AG09309 (cell line): Measurements from ENCODE around the gene PGF.

Experiments
- DNase-seq: peaks from one replicate; pipeline ENCODE4 v3.0.0-alpha.2; 2010; ENCODE audit warnings: low read depth
- H3K4me3 ChIP-seq: 2 replicates; pipeline ENCODE4 v1.5.1; 2011; ENCODE audit warnings: mild to moderate bottlenecking, low read depth, low read length, moderate library complexity; ENCODE audit not compliant: control insufficient read depth
- CTCF ChIP-seq: IDR thresholded peaks from 2 replicates; pipeline ENCODE4 v1.5.1; 2011; ENCODE audit warnings: mild to moderate bottlenecking, low read depth, low read length, inconsistent platforms; ENCODE audit not compliant: insufficient read depth, control insufficient read depth; ENCODE audit errors: missing control alignments

PGF gene

DNA sequence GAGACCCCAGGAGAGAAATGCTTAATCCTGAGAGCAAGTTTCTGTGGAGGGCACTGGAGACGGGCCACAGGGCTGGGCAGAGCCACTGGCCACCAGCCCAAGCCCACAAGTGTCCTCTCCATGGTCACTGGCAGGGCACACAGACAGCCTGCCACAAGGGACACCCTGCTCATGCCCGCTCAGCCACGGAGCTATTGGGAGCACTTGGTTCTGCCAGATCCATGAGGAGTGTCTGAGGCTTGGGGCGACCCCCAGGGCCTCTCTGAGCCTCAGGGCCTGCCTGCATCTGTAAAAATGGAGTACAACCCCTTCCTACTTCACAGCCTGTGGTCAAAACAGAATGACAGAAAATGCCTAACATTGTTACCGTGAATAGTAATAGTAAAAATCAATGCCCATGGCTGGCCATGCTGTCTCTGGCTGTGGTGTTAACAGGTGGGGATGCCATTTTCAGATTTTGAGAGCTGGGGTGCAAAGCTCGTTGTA, 3.2 kb downstream of the PGF start:
- no peak for DNase-seq
- TF ChIP-seq CTCF = no peak
- H3K4me3 ChIP-seq = no peak overlapping the region

DNA sequence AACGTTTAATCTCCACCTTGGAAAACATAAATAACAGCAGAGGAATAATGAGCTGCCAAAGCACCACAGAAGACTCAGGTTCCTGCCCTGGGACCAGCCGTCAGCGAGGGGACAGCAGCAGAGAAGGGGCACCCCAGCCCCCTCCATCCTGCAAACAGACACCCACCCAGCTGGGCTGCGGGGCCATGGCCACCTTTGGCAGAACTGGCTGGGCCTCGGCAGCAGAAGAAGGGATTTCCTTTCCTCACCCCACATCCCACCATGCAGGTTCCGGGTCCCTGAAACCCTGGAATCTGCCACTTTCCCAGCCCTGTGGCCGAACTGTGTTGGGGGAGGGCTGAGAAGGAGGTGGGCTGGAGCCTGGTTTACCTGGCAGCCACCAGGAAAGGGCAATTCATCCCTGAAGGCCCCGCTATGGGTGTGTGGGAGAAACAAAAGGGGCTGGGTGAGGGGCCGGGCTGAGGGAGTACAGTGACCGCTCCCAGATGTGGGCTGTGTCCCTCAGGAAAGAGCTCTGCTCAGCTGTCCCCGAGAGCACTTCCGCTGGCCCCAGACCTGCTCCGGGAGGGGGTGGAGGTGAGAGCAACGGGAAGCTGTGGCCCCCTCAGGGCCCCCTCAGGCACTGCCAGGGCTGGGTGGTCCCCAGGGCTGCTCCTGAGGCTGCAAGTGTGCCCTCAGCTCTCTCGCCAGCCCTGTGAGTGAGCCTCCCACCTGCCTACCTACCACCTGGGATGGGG, 3.8 kb downstream of the PGF start:
- TF ChIP-seq CTCF = no peak
- no peak overlapping the region for H3K4me3 ChIP-seq
- no peak for DNase-seq

- no peak for TF ChIP-seq CTCF
- no peak overlapping the region for H3K4me3 ChIP-seq
- DNase-seq = no peak
These were observed 4.5 kb downstream of the PGF start for GRCh38 chr14:74950795-74951442.

DNA sequence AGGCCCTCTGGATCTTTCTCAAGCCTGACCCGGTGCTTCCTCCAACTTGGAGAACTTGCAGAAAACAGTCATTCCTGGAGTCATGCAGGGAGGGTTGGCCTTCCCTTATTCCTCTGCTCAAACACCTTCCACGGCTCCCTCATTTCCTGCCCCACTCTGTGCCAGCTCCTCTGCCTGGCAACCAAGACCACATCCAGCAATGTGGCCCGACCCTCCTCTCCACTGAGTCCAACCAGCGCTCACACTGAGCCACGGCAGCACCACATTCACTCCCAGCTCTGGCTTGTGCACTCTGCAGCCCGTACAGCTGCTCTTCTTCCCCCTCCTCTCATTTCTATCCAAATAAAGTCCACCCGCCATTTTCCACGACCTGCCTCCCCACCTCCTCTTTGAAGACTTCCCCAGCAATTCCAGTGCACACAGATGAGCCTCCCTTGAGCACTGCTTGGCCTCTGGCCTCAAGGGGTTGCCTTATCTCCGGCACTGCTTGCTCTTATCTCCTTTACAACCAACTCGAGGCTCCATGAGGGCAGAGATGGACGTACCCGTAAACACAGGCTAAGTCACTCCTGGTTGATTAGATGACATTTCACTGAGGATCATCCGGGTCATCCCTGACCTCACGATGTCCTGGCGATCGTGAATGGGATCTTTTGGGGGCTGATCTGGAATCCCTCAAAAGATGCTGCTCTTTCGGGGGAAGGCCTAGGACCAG, 5.4 kb downstream of the PGF start:
- no peak for DNase-seq
- no peak for TF ChIP-seq CTCF
- no peak overlapping the region for H3K4me3 ChIP-seq

DNA sequence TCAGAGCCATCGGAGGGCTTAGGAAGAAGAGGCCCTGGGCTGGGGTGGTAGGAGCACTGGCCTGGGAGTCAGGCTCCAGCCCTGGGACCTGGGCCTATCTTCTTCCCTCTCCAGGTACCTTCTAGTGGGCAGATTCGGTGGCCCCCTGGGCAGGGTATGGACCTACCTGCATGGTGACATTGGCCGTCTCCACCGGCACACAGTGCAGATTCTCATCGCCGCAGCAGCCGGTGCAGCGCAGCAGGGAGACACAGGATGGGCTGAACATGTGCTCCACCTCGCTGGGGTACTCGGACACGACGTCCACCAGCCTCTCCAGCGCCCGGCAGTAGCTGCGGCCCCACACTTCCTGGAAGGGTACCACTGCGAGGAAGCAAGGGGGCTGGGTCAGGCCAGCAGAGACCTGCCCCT, 6.2 kb downstream of the PGF start:
- no peak overlapping the region for H3K4me3 ChIP-seq
- TF ChIP-seq CTCF = no peak
- DNase-seq = no peak

DNA sequence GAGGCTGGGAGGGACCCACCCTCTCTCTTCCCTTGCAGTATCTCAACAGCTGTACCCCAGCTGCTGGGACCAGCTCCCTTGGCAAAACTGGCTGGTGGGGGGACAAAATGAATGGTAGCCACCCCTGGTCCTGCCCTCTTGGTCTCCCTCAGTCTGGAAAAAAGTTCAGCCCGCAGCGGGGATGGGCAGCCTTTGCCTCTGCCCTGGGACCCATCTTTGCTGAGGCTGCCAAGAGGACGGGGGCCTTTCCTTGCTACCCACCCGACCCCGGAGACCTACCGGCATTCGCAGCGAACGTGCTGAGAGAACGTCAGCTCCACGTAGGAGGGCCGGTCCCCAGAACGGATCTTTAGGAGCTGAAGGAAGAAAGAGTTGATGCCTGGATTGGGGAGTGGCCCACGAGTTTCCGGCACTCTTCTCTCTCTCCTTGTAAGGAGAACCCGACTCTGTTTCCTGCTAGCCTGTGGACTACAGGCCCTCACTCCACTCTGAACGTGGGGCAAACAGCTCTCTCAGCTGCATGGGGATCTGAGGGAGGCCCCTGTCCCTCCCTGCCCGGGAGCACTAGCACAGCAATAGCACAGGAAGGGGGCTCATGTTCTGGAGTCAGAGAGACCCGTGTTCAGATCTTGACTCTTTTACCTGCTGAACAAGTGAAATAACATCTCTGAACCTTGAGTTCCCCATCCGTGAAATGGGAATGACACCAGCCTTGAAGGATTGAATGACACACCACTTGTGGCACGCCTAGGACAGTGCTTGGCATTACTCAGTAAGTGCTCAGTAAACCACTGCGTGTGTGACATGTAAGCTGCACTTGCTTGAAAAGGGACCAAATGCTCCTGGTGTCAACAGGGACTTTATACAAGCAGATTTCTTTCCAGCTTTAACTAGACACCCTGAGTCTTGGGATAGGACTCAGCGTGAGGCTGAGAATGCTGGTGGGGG, 6.9 kb downstream of the PGF start:
- no peak overlapping the region for H3K4me3 ChIP-seq
- TF ChIP-seq CTCF = no peak
- no peak for DNase-seq
